ENCODE results near the gene SIPA1. TPM values are rescaled to one million over a fixed set of nuclear protein-coding genes. Genes with fewer than 3 reads are reported as not detected.
A peak's percentile ranks its signal among the peaks of the same experiment; 100 is the strongest.

The SIPA1 gene
- total RNA-seq, 2 donors from 2014 or later = 47.9 to 69.8 TPM

- H3K36me3 ChIP-seq = peaks cover 32% of the 10 kb centered on the region
- no peaks in the 10 kb centered on the region for H3K27me3 ChIP-seq (replicated peaks; ENCODE audit: insufficient read depth)
- ATAC-seq (ENCODE audit: insufficient number of reproducible peaks, low FRiP score, low read depth) (no peak), DNase-seq (ENCODE audit: low spot score) (no peak)
- H3K9me3 ChIP-seq = no peaks in the 10 kb centered on the region
- TF ChIP-seq, protein P1, sequence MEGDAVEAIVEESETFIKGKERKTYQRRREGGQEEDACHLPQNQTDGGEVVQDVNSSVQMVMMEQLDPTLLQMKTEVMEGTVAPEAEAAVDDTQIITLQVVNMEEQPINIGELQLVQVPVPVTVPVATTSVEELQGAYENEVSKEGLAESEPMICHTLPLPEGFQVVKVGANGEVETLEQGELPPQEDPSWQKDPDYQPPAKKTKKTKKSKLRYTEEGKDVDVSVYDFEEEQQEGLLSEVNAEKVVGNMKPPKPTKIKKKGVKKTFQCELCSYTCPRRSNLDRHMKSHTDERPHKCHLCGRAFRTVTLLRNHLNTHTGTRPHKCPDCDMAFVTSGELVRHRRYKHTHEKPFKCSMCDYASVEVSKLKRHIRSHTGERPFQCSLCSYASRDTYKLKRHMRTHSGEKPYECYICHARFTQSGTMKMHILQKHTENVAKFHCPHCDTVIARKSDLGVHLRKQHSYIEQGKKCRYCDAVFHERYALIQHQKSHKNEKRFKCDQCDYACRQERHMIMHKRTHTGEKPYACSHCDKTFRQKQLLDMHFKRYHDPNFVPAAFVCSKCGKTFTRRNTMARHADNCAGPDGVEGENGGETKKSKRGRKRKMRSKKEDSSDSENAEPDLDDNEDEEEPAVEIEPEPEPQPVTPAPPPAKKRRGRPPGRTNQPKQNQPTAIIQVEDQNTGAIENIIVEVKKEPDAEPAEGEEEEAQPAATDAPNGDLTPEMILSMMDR (IDR thresholded peaks at IDR 0.05) = no peak
- H3K4me1 ChIP-seq (ENCODE audit: control insufficient read depth in 1 of 2, low read depth in 2 of 2) = peaks cover 23 to 40% of the 10 kb centered on the region in 2 donors
- peak overlapping the region in 1 of 2 donors; percentile 74 for H3K27ac ChIP-seq
- H3K4me3 ChIP-seq = peak overlapping the region; percentile 56
These were observed 2.0 kb downstream of the SIPA1 start for GRCh38 chr11:65639623-65640482.

DNA sequence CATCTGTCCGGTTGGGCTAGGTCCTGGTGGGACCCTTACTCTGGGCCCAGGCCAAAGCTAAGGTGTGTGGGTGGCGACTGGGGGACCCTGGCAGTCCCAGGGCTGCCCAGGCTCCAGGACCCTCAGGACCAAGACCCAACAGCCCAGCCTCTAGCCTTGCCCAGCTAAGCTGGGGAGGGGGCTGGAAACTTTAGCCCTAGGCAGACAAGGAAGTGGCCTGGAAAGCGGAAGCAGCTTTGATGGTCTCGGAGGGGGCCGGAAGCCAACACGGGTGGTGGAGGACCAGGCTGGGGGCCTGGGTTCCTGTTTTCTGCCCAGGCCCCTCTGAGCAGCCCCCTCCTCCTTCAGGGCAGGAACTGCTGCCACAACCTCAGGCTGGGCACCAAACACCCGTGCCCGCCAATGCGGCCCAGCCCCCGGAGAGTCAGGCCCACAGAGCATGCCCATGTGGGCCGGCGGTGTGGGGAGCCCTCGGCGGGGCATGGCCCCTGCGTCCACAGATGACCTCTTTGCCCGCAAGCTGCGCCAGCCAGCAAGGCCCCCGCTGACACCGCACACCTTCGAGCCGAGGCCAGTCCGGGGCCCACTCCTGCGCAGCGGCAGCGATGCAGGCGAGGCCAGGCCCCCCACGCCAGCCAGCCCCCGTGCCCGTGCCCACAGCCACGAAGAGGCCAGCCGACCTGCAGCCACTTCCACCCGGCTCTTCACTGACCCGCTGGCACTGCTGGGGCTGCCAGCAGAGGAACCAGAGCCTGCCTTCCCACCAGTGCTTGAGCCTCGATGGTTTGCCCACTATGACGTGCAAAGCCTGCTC lies 2.8 kb downstream of the SIPA1 start:
- ATAC-seq (ENCODE audit: insufficient number of reproducible peaks, low FRiP score, low read depth) (no peak), DNase-seq (ENCODE audit: low spot score) (no peak)
- H3K9me3 ChIP-seq = no peaks in the 10 kb centered on the region
- TF ChIP-seq, protein P1 (IDR thresholded peaks at IDR 0.05) = no peak
- peaks cover 23 to 40% of the 10 kb centered on the region in 2 donors for H3K4me1 ChIP-seq (ENCODE audit: control insufficient read depth in 1 of 2, low read depth in 2 of 2)
- peaks cover 28% of the 10 kb centered on the region for H3K36me3 ChIP-seq
- H3K4me3 ChIP-seq = peak overlapping the region; percentile 56
- no peaks in the 10 kb centered on the region for H3K27me3 ChIP-seq (replicated peaks; ENCODE audit: insufficient read depth)
- H3K27ac ChIP-seq = peak overlapping the region in 1 of 2 donors; percentile 71

DNA sequence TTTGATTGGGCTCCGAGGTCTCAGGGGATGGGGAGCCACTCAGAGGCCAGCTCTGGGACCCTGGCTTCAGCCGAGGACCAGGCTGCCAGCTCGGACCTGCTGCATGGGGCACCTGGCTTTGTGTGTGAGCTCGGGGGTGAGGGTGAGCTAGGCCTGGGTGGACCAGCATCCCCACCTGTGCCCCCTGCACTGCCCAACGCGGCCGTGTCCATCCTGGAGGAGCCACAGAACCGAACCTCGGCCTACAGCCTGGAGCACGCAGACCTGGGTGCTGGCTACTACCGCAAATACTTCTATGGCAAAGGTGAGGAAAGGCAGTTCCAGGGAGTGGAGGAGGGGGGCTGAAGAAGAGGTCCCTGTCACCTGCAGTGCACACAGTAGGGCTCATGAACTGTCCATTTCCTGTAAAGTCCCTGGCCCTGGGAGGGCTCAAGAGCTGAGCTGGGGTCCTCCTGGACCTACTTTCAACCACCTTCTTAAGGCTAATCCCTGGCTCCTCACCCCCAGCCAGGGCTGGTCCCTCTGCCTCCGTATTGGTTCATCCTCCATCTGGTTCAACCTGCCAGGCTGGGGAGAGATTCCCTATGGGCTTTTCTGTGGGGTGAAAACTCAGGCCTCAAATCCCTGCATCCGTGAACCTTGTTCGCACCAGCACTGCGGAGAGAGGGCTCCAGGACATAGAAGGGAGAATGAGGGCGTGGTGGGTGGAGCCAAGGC lies 3.6 kb downstream of the SIPA1 start:
- H3K27ac ChIP-seq = no peak overlapping the region
- H3K36me3 ChIP-seq = peaks cover 25% of the 10 kb centered on the region
- no peaks in the 10 kb centered on the region for H3K9me3 ChIP-seq
- H3K4me3 ChIP-seq = peak overlapping the region; percentile 56
- H3K4me1 ChIP-seq (ENCODE audit: control insufficient read depth in 1 of 2, low read depth in 2 of 2) = peaks cover 23 to 40% of the 10 kb centered on the region in 2 donors
- no peaks in the 10 kb centered on the region for H3K27me3 ChIP-seq (replicated peaks; ENCODE audit: insufficient read depth)
- DNase-seq (ENCODE audit: low spot score) = no peak
- no peak for ATAC-seq (ENCODE audit: insufficient number of reproducible peaks, low FRiP score, low read depth)
- TF ChIP-seq, protein P1 (IDR thresholded peaks at IDR 0.05) = no peak

- Histone ChIP-seq H3K27ac (no peak overlapping the region), H3K4me1 (ENCODE audit: control insufficient read depth in 1 of 2, low read depth in 2 of 2) (peaks cover 18 to 35% of the 10 kb centered on the region in 2 donors)
These were observed 4.2 kb downstream of the SIPA1 start for GRCh38 chr11:65642014-65642671.

More at GRCh38 chr11:65642014-65642671, 4.2 kb downstream of the SIPA1 start:
- ATAC-seq (ENCODE audit: insufficient number of reproducible peaks, low FRiP score, low read depth) (no peak), DNase-seq (ENCODE audit: low spot score) (no peak)
- peaks cover 18% of the 10 kb centered on the region for H3K36me3 ChIP-seq
- H3K4me3 ChIP-seq = peak overlapping the region; percentile 37
- H3K9me3 ChIP-seq = no peaks in the 10 kb centered on the region
- TF ChIP-seq, protein P1 (IDR thresholded peaks at IDR 0.05) = no peak
- no peaks in the 10 kb centered on the region for H3K27me3 ChIP-seq (replicated peaks; ENCODE audit: insufficient read depth)
